ENCODE results near the gene RIOK2.
"Not testable (repeated sequence)": the region's sequence is repeated elsewhere in the genome, so short reads cannot be mapped to it uniquely, and the experiment has no call there.

The RIOK2 gene

DNA sequence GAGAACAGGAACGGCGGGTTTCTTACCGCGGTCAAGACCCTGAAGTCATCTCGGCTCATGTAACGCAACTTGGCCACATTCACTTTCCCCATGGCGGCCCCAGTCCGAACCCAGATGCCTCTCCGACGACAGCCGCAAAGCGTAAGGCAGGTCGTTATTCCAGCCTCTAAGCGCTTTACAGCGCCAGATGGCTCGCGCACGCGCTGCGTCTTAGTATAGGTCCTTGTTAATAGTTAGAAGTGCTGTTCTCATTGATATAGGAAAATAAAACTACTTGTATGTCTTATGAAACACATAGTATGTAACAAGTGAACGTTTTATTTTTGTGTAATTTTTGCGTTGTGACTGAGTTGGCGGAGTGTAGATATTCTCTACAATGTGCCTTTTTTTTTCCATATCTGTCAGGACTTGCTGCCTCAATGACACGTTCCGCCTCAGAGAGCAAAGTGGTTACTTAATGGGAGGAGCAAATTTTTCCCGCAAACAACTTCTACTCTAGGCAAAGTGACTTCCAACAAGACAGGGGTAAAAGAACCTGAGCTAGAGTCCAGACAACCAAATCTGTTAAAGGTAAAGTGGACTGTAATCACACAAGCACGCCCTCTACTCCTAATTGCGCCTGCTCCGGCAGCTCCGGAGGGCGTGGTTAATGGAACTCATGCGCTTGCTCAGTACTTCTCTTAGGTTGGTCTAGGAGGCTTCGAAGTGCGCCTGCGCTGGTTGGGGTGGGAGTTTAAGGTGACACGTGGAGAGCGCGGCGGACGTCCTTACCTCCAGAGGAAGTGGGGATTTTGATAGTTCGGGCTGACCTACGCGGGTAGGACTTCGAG lies at the start of gene RIOK2:
RIOK2 (minus strand) TSS at position 148 of the 830 bp plus-strand sequence; CDS start at position 92, 56 bp downstream.
- DNase-seq (ENCODE audit: low read depth) = peak; percentile 83

DNA sequence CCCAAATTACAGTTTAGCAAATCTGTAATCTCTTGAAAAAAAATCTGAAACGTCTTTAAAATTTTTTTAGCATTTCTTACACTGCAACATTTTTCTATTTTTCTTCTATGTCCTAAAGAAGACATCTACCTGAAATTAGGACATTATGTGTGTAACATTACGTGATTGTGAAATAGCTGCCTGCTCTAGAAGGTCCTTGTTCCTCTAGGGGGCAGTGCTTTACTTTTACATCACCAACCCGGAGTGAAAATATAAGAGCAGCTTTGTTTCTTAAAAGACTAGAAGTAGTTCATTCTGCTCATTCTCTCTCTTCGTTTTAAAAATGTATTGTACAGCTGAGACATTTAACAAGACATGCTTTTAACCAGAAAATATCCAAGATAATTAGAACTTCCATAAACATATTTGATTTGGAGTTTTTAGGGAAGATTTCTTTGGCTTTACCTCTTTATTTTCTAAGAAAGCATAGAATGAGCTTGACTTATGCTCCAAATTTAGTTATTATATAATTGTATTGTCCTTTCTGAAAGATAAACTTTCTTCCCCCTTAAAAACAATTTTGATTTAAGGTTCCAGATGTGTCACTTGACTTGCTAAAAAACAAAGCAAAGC lies 48.1 kb upstream of the RIOK2 start:
- peak; percentile 19 for DNase-seq (ENCODE audit: low read depth)

DNA sequence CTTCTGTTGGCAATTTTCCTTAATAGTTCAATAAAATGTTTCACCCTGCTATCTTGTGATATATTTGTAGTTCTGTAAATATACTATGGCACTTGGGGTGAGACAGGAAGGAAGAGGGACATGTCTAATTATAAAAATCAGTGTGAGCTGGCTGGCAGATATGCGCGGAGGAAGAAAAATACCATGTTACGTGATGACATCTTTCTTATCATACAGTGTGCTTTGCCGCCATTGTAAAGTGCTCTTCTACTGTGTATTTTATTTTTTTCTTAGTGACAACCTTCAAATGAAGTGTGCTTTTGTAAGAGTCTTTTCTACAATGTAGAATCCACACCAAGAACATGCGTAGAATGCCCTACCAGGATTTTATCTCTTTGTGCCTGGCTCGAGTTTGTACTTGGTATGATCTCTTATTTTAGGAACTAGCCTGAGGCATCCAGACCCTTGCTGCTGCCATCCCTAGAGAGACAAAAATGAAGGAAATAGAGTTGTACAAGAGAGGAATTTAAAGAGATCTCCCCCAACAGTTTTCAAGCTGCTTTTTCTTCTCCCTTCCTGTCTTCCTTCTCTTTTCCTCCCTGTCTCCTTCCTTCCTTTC lies 46.7 kb upstream of the RIOK2 start:
- DNase-seq (ENCODE audit: low read depth) = no peak

DNA sequence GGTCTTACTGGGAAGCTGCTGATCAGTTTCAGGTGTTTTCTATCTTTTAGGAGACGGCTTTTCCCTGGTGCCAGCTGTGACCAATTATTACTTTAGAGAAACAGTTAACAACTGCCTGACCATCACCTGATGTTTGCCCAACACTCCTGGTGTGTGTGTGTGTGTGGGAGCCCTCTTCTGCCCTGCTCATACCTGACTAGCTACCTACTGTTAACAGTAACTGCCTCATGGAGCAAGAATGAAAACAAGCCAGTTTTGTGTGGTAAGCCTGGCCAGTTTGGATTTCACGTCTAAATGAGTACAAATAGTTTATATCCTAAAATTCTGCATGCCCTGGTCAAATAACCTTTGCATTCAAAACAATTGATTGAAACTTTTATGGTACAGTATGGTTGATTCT lies 46.1 kb upstream of the RIOK2 start:
- no peak for DNase-seq (ENCODE audit: low read depth)

DNA sequence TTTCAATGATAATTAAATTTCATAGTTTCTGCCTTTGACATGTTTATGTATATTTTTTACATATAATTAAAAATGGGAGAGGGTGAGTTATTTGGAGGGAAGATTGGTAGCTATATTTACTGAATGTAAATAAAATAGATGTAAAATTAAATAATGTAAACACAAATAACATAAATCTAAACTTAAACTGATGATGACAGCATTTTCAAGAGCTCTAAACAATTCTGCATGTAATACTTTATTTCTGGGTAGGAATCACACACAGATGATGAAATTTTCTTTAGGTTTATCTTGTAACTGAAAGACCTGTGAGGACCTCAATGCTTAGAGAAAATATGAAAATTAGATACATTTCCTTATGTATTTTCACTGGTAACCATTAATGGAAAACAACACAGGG lies 42.2 kb upstream of the RIOK2 start:
- DNase-seq (ENCODE audit: low read depth) = no peak

DNA sequence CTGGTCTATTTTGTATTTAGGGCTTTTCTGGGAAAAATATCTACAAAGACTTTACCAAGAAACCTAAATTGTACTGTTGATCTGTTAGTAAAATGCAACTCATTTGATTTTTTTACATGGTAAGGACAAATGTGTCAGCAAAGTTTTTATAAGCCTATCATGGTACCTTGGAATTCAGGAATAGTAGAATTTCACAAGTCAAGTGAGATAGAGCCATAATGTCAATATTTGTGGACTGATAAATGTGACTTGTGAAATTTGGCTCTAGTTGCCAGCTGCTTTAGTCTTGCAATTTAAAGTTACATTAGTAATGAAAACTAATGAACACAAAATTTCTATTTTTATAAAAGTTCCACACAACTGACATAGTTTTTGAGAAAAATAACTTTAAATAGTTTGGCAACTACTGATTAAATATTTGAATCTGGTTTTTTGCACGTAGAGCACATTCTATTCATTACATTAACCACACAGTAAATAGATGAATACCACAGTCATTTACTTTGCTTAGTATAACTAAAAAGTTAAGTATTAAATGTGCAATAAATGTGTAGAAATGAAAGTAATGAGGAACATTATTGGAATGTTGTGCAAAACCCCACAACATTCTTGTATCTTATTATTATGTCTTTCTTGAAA lies 41.2 kb upstream of the RIOK2 start:
- peak; percentile 1 for DNase-seq (ENCODE audit: low read depth)

DNA sequence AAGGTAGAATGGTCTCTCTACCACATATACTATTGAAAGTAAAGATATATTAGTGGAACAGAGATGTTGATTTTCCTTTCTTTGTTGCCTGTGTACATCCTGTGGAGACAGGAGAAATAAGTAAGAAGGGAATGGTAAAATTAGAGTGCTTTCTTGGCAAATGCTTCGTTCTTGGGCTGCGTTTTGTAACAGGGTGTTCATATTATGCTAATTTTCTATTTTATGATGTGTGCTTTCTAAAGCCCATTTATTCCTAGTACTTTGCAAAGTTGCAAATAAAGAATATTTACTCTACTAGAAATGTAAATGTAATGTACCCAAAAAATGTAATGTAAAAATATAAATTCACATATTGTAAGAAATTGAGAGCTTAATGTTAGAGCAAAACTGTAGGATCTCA lies 40.5 kb upstream of the RIOK2 start:
- DNase-seq (ENCODE audit: low read depth) = no peak

DNA sequence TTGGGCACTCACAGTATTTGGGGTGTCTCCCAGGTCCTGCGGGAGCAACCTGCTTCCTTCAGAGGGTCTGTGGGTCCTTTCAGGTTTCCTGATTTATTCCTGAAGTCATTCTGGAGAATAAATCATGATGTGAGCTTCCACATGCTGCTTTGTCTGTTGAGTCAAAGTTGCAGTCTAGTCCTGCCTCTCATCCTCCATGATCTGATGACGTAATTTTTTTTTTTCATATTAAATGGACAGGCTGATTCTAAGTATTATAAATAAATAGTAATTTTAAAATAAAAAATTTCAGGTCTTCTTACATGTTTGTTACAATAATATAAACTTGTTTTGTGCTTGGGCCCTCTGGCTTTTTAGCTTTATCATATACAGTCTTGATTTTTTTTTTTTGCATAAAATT lies 26.3 kb upstream of the RIOK2 start:
- no peak for DNase-seq (ENCODE audit: low read depth)

DNA sequence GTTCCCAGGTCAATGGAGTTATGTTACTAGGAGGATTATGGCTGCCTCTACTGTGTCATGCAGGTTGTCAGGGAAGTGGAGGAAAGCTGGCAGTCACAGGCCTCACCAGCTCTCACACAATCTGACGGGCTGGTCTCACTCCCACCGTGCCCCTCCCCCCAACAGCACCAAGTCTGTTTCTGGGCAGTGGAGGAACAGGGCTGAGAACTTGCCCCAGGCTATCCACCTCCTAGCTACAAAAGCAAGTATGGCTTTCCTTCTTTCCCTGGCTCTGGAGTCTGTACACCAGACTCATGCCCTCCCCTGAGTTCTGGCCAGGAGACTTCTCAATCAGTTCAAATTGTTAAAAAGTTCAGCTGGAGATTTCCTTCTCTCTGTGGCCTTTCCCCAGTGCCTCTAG lies 25.7 kb upstream of the RIOK2 start:
- DNase-seq (ENCODE audit: low read depth) = no peak

DNA sequence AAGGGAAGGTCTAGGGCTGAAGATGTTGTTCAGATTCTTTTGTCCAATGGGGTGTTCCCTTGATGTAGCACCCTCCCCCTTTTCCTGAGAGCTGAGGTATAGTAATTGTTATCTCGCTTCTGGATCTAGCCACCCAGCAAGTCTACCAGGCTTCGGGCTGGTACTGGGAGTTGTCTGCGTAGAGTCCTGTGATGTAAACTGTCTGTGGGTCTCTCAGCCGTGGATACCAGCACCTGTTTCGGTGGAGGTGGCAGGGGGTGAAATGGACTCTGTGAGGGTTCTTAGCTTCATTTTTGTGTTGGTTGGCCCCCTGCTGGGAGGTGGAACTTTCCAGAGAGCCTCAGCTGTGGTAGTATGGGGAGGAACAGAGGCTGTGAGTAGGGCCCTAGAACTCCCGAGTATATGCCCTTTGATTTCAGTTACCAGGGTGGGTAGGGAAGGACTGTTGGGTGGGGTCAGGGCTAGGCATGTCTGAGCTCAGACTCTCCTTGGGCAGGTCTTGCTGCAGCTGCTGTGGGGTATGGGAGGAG lies 25.2 kb upstream of the RIOK2 start:
- no peak for DNase-seq (ENCODE audit: low read depth)

DNA sequence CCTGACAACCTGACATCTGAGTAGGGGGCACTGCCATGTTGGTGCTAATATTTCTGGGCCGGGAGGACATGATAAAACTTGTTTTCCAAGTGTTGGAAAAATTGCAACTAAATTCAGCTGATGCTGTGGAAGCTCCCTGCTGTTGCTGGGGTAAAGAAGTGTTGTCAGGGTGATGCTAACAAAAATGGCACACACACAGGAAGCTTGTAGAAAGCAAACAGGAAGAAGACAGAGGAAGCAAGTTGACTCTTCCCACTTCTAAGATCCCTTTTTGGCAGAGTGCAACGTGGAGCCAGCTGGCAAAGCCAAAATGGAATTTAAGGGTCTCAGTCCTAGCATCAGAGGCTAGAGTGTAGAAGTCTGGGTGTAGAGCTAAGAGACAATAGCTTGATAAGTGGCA lies 11.3 kb upstream of the RIOK2 start:
- DNase-seq (ENCODE audit: low read depth) = no peak

DNA sequence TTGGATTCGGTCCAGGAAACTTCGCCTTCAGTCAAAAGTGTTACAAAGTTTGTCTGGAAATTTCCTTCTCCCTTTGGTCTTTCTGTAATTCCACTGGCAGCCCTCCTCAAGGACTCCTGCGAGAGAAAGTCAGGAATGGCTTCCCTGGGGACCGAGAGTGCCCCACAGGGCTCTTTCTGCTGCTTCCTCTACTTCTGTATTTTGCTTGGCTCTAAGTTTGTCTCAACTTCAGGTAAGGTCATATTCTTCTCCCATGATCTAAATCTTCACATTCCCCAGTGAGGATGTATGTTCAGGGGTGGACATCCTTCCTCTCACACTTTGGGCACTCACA lies 10.3 kb upstream of the RIOK2 start:
- no peak for DNase-seq (ENCODE audit: low read depth)

DNA sequence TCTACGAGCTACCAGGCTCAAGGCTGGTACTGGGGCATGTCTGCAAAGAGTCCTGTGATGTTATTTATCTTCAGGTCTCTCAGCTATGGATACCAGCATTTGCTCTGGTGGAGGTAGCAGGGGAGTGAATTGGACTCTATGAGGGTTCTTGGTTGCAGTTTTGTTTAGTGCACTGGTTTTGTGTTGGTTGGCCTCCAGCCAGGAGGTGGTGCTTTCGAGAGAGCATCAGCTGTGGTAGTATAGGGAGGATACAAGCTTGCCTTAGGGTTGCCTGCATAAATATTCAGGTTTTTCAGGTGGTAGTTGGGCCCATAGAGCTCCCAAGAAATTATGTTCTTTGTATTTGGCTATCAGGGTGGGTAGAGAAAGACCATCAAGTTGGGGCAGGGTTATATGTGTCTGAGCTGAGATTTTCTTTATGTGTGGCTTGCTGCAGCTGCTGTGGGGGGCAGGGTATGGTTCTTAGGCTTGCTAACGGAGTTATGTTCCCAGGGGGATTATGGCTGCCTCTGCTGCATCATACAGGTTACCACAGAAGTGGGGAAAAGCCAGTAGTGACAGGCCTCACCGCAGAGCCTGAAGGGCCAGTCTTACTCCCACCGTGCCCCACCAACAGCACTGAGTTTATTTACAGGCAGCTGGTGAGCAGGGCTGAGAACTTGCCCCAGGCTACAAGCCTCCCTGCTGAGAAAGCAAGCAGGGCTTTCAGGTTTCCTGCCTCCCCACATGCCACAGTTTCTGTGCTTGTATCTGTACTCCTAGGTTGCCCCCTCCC lies 9.7 kb upstream of the RIOK2 start:
- DNase-seq (ENCODE audit: low read depth) = no peak

DNA sequence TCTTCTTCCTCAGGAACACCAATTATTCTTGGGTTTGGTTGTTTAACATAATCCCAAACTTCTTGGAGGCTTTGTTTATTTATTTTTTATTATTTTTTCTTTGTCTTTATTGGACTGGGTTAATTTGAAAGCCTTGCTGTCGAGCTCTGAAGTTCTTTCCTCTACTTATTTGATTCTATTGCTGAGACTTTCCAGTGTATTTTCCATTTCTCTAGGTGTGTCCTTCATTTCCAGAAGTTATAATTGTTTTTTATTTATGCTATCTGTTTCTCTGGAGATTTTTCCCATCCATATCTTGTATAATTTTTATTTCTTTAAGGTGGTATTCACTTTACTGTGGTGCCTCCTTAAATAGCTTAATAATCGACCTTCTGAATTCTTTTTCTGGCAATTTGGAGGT lies 8.8 kb upstream of the RIOK2 start:
- DNase-seq (ENCODE audit: low read depth) = no peak

DNA sequence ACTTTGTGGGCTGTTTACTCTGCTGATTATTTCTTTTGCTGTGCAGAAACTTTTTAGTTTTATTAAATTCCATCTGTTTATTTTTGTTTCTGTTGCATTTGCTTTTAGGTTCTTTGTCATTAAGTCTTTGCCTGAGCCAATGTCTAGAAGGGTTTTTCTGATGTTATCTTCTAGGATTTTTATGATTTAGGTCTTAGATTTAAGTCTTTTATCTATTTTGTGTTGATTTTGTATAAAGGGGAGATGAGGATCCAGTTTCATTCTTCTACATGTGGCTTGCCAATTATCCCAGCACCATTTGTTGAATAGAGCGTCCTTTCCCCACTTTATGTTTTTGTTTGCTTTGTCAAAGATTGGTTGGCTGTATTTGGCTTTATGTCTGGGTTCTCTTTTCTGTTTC lies 6.5 kb upstream of the RIOK2 start:
- not testable (repeated sequence) for DNase-seq (ENCODE audit: low read depth)

DNA sequence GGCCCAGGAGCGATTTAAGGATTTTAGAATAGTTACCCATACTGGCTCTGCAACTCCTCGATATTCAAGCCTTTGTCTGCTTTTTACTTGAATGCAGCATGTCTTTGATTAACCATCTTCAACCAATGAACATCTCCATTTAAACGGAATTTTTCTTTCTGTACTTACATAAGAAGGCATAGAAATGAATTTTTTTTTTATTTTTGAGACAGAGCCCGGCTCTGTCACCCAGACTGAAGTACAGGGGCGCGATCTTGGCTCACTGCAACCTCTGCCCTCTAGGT lies 825 bp upstream of the RIOK2 start:
- DNase-seq (ENCODE audit: low read depth) = no peak

DNA sequence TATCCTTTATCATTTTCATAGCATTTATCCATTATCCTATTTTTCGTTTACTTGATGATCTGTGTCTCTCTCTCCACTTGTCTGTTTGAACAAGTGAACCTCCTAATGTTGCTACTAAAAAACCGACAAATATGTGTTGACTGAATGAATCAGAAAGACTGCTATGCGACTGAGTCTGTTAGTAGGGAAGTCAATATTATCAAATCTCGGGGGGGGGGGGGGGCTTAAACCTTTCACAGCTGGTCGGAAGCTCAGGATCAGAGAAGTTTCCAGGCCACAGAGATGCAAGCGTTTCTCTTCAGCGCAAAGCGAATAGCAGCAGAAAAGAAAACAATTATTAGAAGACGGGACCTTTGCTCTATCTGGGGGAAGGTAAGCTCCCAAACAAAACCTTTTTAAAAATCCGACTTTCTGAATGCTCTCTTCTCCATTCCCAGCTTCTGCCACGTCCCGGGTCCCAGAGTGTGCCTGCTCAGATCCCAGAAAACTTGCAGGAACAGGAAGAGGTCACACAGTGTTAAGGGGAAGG lies 412 bp downstream of the RIOK2 start:
- DNase-seq (ENCODE audit: low read depth) = no peak

DNA sequence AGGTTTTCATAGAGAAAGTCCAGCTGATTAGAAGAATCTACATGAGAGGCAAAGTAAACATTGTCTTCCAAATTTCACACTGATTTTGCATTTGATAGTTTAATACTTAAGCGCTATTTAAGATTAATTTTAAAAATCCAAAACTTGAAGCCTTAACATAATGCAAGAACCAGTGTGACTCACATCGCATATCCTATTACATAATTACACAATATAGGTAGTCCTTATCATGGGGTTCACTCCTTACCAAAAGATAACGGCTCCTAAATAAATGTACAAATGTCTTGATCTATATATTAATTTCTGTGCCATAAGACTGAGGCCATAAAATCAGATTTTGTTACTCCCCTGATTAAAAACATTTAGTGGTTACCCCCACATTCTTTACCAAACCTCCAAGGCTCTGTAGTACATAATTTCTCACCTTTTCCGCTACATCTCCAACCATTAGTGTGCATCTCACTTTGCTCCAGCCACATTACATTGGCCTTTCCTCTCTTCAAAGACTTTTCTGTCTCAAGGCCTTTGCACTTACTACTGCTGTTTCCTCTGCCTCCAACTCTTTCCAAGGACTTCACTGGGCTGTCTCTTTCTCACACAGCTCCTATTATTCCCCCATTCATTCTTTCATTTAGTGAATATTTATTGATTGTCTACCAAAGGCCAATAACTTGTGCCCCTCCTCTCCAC lies 1.0 kb downstream of the RIOK2 start:
- DNase-seq (ENCODE audit: low read depth) = no peak

DNA sequence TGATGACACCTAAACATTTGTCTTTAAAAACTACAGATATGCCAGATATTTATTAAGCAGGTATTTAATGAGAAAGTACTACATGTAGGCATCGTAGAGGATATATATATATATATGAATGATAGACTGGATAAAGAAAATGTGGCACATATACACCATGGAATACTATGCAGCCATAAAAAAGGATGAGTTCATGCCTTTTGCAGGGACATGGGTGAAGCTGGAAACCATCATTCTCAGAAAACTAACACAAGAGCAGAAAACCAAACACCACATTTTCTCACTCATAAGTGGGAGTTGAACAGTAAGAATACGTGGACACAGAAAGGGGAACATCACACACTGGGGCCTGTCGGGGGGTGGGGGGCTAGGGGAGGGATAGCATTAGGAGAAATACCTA lies 3.6 kb downstream of the RIOK2 start:
- DNase-seq (ENCODE audit: low read depth) = not testable (repeated sequence)

DNA sequence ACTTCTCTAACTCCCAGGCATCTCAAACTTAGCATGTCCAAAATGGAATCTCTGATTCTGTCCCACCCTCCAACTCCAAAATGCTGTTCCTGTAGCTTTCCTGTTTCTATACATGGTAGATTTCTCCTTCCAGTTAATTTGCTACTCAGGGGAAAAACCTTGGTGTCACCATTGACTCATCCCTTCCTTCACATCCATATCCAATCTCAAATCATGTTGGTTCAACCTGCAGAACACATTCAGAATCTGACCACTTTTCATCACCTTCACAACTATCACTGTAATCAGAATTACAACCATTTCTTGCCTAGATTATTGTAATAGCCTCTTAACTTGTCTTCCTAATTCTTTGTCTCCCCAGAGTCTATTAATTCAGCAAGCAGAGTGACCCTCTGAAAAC lies 10.8 kb downstream of the RIOK2 start:
- DNase-seq (ENCODE audit: low read depth) = no peak

DNA sequence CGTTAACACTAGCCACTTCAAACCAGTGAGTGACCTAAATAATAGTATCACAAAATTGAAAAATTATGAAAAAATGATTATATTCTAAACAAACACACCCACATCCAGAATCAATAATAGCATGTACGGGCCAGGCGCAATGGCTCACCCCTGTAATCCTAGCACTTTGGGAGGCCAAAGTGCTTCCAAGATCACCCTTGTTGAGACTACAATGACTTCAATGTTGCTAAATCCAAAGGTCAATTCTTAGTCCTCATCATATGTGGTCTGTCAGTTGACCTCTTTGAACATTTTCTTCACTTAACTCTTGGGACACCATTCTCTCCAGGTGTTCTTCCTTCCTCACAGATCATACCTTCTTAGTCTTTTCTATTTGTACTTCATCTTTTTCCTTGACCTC lies 11.3 kb downstream of the RIOK2 start:
- DNase-seq (ENCODE audit: low read depth) = no peak
